ENCODE measurements around the gene MYO16.
A peak's percentile ranks its signal among the peaks of the same experiment; 100 is the strongest.

Gene MYO16

GRCh38 chr13:109160887-109161669 is 531.7 kb downstream of the MYO16 start:
- no peak for DNase-seq

- DNase-seq, result no peak
Measured at GRCh38 chr13:109162248-109163036, 533.0 kb downstream of the MYO16 start.

- no peak for DNase-seq
Measured at GRCh38 chr13:109163037-109163379, 533.6 kb downstream of the MYO16 start.

GRCh38 chr13:109165417-109165904 is 536.0 kb downstream of the MYO16 start:
- no peak for DNase-seq

- DNase-seq, result no peak
Measured at GRCh38 chr13:109166804-109167203, 537.4 kb downstream of the MYO16 start.

GRCh38 chr13:109172136-109172535 is 542.7 kb downstream of the MYO16 start:
- DNase-seq, result no peak

GRCh38 chr13:109175666-109176065 is 546.3 kb downstream of the MYO16 start:
- DNase-seq, result no peak

GRCh38 chr13:109180905-109181425 is 551.6 kb downstream of the MYO16 start:
- DNase-seq, result no peak

- peak; percentile 75 for DNase-seq
Measured at GRCh38 chr13:109182777-109183465, 553.5 kb downstream of the MYO16 start.

GRCh38 chr13:109191413-109191812 is 562.0 kb downstream of the MYO16 start:
- no peak for DNase-seq

- DNase-seq, result no peak
Measured at GRCh38 chr13:109192306-109192705, 562.9 kb downstream of the MYO16 start.

- DNase-seq, result no peak
Measured at GRCh38 chr13:109196948-109197347, 567.5 kb downstream of the MYO16 start.

GRCh38 chr13:109198585-109198984 is 569.2 kb downstream of the MYO16 start:
- DNase-seq, result no peak

- DNase-seq, result no peak
Measured at GRCh38 chr13:109199280-109199679, 569.9 kb downstream of the MYO16 start.

GRCh38 chr13:109200556-109200955 is 571.1 kb downstream of the MYO16 start:
- no peak for DNase-seq

GRCh38 chr13:109203587-109203986 is 574.2 kb downstream of the MYO16 start:
- DNase-seq, result no peak

GRCh38 chr13:109204252-109204651 is 574.8 kb downstream of the MYO16 start:
- no peak for DNase-seq

GRCh38 chr13:109204657-109205056 is 575.2 kb downstream of the MYO16 start:
- DNase-seq, result no peak

GRCh38 chr13:109205315-109205714 is 575.9 kb downstream of the MYO16 start:
- no peak for DNase-seq

- no peak for DNase-seq
Measured at GRCh38 chr13:109206616-109207015, 577.2 kb downstream of the MYO16 start.

GRCh38 chr13:109207622-109208021 is 578.2 kb downstream of the MYO16 start:
- no peak for DNase-seq

GRCh38 chr13:109208522-109208921 is 579.1 kb downstream of the MYO16 start:
- DNase-seq, result no peak

- DNase-seq, result no peak
Measured at GRCh38 chr13:109209526-109209925, 580.1 kb downstream of the MYO16 start.

All from islet precursor cell (in vitro differentiated cells).